Skin of body (tissue), 2 donors: ENCODE measurements around the gene VIPR2. TPM values are rescaled to one million over a fixed set of nuclear protein-coding genes. Genes with fewer than 3 reads are reported as not detected.
"Not testable (repeated sequence)": the region's sequence is repeated elsewhere in the genome, so short reads cannot be mapped to it uniquely, and the experiment has no call there.

Source experiments
- DNase-seq: peaks from one replicate; lab custom pipeline; 2025; lab: John Stamatoyannopoulos, UW
- total RNA-seq: library from RNA; depleted of rRNA; stranded (reverse); fragments of >200 nt; gene quantifications from one replicate; pipeline ENCODE4 v1.2.3, GENCODE V29; 2014

The VIPR2 gene
- total RNA-seq, 1 donor from 2014 or later: 0.99 TPM

DNA sequence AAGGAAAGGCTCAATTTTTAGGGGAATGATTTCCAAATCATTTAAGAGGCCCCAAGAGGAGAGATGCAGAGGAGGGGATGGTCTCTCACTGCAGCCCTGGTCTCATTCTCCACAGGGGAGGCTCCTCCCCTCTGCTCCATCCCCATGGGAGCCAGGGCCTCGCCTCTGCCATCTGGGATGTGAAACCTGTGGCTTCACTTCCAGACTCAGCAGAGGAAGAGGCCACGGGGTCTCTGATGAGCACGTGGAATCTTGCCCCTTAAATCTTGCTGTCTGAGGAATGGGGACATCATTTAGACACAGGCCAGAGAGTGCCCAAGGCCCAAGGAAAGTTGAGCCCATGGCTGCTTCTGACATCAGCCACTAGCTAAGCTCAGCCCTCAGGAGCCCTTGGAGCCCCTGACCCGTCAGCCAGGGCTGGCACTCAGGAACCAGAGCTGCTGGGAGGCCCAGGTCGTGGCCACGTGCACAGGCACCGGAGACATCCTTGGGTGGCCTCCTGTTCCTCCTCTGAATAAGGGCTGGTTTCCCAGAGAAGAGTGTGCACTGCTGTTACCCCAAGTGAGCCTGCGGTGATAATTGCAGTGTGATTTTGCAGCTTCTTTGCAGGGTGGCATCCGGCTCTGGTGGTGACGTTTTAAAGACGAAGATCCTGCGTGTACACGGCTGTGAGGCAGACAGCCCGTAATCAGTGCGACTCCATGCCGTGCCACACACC, 50.5 kb downstream of the VIPR2 start:
- DNase-seq: no peak

DNA sequence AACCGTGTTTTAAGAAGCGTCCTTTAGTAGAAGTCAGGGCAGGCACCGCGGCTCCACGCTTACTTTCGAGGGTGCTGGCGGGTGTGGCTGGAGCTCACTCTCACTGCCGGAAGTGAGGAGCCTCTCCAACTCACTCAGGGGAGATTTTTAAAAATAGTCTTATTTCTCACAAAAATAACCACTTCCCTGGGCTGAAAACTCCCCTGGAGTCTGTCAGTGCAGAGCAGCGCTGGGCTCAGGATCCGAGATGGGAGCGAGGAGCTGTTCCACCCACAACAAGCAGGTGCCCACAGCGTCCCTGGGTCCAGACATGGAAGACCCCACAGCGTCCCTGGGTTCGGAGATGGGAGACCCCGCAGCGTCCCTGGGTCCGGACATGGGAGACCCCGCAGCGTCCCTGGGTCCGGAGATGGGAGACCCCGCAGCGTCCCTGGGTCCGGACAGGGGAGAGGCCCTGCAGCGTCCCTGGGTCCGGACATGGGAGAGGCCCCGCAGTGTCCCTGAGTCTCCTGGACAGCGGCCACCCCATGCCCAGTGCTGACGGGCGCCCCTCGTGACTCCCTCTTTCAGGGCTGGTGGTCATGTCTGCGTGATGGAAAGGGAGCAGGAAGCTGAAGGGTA, 51.2 kb downstream of the VIPR2 start:
- DNase-seq: no peak

- DNase-seq: no peak
Observed at GRCh38 chr7:159092701-159093121, 52.0 kb downstream of the VIPR2 start.

GRCh38 chr7:159091480-159092475, 52.9 kb downstream of the VIPR2 start:
- no peak for DNase-seq

DNA sequence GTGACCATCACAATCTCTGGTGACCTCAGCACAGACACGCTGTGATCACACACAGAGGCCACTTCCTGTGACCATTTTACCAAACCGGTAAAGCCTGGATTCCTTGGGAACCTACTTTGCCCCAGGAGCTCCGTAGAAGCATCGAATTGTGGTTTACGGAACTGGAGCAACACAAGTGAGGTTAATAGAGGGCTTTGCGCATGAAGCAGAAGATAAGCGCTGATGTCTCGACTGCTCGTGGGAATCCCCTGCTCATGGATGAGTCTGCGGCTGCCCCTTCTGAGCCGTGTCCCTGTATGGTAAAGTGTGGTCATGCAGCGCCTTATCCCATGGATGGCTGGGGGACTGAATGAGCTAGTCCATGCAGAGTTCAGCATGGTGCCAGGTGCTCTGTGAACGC, 53.6 kb downstream of the VIPR2 start:
- no peak for DNase-seq

GRCh38 chr7:159088016-159088865, 56.4 kb downstream of the VIPR2 start:
- DNase-seq: no peak

DNA sequence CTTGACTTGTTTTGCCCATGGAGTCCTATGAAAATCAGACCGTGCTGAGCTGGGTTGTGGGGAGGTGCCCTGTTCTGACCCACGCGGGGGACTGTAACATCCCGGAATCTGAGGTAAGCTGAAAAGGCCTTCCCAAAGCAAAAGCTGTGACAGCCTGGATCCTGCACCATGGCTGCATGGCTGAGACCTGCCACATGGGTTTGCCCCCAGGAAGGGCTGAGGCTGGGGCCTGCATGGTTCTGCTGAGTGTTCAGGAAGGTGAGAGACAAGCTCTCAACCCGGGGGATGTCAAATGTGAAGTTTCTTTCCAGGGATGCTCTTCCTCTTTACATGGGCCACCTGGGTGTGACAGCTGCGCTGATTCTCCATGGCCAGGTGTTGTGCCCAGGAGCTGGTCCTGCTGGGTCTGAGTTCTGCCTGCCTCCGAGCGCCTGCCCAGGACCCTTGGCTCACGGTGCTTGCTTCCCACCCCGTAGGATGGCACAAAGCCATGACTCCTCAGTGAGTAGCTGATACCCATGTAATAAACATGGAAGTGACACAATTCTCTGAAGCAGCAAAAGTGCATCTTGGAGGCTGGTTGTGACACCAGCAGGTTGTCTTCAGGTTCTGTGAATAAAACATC, 58.3 kb downstream of the VIPR2 start:
- DNase-seq: no peak

DNA sequence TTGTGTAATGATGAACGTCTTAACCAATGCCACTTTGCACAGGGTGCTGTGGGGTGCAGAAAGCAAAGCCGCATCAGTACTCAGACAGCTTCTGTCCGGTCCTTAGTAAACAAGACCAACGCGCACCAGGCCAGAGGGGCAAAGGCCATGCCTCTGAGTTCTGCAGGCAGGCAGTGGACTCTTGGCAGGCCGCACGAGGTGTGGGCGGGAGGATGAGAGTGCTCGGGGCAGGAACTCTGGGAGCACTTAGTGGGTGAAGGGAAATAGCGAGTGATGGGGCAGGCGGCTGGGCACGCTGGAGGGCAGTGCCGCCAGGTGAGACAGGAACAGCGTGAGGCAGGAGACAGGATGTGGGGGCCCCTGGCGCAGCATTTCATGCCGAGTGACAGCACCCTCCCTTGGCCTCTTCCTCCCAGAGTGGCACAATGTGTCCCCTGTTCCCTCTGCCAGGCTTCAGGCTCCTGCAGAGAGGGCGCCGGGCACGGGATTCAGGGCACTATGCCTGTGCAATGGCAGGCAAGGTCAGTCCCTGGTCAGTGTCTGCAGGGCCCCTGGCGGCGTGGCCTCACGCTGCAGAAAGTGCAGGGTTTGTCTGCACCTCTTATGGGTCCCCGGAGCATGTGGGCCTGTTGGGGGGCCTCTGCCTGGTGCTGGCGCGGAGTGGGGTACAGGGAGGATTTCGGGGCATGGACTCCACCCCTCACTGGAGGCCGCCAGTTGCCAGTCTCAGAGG, 60.4 kb downstream of the VIPR2 start:
- DNase-seq: no peak

DNA sequence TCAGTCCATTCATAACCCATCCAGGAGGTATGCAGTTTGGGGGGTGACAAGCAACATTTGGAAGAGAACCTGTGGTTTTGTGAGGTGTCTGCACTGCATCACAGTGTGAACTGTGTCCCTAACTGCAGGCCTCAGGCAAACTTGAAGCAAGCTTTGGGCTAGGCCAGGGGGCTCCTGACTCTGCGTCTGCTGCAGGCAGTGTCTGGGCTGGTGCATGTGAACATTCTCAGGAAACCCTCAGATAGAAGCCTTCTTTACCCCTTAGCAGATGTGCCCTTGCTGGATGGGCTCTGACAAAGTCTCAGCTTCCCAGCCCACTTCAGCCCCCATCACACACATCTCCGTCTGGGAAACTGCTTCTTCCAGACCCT, 61.0 kb downstream of the VIPR2 start:
- no peak for DNase-seq

- DNase-seq: no peak
Observed at GRCh38 chr7:159083001-159083697, 61.5 kb downstream of the VIPR2 start.

GRCh38 chr7:159082075-159082474, 62.6 kb downstream of the VIPR2 start:
- not testable (repeated sequence) for DNase-seq

GRCh38 chr7:159078911-159079270, 65.8 kb downstream of the VIPR2 start:
- DNase-seq: no peak

DNA sequence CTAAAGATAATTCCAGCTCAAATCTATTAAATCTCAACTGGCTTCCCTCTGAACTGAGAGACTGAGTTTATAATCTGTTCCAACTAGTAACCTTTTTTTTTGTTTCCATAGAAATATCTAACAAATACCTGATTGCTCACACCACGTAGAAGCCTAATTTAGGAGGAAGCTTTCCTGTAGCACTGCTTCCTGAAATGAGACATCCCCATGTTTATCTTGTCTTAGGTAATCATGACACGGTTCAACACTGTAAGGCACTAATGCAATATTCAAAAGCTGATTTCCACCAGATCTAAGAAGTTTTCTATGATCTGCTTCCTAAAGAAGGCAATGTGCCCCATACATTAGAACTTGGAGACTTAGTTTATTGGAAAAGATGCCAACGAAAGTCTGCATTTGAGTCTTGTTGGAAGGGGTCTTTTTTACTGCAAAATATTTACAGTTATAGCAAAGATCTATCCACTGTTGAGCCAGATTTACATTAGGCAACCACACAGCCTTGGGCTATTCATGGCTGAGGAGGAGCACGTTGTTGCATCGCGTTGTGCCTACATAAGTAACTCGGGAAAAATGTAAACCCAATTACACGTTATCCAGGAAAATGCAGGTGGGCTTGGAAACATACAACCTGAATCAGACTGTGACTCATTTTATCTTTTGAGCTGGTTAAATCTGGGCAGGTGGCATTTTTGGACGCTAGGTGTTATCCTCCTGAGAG, 66.3 kb downstream of the VIPR2 start:
- DNase-seq: no peak

DNA sequence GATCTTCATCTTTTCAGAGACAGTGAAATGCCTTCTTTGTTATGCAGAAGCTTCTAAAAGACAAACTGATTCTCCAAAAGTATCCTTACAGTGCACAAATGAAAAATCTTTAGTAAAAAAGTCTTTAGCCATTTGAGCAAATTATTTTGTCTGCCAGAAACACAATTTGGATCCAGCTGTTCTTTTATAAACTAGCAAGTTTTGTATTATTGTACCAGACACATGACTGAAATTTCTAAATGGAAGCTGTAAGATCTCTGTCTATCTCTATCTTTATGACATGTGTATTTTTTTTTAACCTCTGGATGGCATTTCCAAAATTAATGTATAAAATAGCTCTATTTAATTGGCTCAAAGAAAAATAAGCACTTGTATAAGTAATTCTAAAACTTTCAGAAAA, 68.3 kb downstream of the VIPR2 start:
- DNase-seq: no peak

DNA sequence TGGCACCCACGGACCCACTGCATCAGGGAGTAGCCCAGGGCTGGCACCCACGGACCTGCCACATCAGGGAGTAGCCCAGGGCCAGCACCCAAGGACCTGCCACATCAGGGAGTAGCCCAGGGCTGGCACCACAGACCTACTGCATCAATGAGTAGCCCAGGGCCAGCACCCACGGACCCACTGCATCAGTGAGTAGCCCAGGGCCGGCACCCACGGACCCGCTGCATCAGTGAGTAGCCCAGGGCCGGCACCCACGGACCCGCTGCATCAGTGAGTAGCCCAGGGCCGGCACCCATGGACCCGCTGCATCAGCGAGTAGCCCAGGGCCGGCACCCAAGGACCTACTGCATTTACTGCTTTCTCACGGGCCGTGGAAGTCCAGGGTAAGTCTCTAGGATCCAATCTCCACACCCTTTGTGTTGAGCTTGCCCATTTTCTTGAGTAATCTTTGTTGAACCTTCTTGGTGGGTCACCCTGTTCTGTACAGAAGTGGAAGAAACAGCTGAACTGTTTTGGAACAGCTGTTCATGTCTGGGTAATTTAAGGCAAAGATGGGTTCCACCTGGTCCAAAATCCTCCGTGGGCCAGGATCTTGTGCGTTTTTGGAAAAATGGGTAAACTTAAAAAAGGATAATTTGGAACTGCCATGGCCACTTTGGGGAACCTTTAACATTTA, 69.0 kb downstream of the VIPR2 start:
- no peak for DNase-seq

DNA sequence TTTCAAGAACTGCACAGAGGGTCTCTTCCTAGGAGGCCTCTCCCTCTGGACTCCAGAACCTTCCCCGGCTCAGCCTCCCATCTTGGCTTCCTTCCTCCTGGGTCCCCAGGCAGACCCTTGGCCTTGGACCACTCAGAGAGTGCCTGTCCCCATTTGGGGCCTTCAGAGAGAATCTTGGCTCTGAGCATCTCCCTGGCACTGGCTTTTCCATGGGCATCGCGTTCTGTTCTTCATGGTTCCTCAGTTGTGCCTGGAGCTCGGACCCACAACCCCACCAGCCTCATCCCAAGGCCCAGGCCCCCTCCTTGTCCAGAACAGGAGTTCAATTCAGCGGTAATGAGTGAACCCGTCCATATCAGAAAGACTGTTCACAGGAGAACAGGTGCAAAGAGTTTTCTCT, 73.4 kb downstream of the VIPR2 start:
- DNase-seq: no peak

GRCh38 chr7:159070431-159071148, 74.1 kb downstream of the VIPR2 start:
- DNase-seq: peak; percentile 16
